ENCODE measurements around the gene MYL7.
"Not testable (repeated sequence)": the region's sequence is repeated elsewhere in the genome, so short reads cannot be mapped to it uniquely, and the experiment has no call there.

The MYL7 gene

DNA sequence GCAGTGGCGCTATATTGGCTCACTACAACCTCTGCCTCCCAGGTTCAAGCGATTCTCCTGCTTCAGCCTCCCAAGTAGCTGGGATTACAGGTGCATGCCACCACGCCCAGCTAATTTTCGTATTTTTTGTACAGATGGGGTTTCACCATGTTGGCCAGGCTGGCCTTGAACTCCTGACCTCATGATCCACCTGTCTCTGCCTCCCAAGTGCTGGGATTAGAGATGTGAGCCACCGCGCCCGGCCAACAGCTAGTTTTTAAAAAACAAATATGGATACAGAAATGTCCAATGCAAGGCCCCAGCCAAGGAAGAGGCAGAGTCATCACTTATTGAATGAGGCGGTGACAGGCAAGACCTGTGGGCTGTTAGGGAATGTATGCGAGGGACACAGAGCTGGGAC is 30.8 kb upstream of the MYL7 start:
- DNase-seq, result not testable (repeated sequence)

DNA sequence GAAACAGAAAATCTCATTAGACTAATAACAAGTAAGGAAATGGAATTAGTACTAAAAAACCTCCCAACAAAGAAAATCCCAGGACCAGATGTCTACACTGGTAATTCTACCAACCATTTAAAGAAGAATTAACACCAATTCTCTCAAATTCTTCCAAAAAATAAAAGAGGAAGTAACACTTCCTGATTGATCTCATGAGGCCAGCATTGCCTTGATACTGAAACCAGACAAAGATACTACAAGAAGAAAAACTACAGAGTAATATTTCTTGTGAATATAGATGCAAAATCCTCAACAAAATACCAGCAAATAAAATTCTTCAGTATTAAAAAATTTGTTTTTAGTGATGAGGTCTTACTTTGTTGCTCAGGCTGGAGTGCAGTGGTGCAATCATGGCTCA is 26.8 kb upstream of the MYL7 start:
- peak; percentile 64 to 72 for DNase-seq

- no peak for DNase-seq
Measured at GRCh38 chr7:44163591-44163990, 22.5 kb upstream of the MYL7 start.

DNA sequence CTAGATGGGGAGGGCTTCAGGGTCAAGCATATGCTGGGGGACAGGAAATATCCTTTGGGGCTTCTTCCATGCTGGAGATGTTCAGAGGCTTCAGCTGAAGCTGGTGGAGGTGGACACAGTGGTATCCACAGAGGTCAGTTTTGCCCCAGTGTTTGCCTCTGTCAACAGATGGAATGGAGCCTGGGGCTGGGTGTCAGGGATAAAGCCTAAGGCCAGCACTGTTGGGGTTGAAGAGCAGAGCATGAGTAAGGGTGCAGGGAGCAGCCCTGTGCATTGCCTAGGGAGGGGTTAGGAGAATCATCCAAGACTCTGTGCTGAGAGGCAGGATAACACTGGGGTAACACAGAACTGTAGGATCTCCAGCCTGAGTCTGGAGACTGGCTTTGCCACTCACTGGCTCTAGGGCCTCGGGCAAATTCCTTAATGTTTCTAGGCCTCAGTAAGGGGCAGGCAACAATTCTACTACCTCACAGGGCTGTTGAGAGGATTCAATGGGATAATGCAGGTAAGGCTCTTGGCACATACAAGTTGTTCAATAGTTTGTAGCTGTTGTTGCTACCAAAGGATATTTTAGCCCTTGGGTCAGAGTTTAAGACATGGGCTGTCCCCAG is 21.8 kb upstream of the MYL7 start:
- DNase-seq, result no peak

DNA sequence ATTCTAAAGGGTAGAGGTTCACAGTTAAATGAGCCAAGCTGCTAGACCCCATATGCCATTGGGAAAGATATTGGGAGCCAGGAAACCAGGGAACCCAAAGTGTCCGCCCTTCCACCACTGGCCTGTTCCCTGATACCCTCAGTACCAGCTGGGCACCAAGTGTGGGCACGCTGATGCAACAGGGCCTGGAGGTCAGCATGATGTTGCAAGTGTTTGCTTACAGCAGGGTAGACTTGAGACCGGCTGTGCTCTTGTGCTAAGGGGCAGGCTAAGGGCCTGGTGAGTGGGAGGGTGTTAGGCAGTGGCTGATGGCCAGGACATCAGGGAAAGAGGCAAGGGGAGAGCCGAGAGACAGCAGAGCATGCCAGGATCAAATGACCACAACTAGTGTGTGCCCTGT is 21.0 kb upstream of the MYL7 start:
- DNase-seq, result no peak

GRCh38 chr7:44161371-44161770 is 20.2 kb upstream of the MYL7 start:
- DNase-seq, result no peak

DNA sequence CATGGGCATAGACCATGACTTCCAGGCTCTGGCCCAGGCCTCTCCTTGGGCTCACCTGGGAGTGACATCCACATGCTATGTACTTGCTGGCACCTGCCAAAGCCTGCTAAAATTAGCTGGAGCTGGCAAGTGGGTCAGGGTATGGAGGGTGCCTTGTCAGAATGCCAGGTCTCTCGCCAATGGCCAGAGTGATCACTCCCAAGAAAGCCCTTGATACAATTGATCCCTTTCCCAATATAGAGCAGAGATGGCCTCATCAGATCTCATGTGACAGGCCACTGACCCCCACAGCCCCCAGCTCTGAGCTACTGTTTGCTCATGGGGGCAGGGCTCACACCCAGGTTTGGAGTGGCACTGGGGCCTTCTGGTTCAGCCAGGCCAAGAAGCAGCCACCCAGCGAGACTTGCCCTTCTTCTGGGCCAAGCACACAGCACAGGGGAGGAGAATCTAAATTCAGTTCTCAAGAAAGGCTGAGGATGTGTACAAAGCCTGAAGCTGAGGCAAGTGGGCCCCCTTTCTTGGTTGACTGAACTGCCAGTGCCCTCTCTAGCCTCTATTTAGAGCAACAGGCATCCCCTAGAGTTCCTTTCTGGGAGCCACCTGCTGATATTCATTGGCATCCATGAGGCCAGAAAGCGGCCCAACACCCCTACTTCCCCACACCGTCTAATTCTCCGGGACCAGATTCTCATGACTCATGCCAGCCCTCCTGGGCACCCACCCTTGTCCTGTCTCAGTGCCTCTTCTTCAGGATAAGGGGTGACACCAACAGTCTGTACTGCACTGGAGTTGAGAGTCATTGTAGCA is 18.9 kb upstream of the MYL7 start:
- no peak for DNase-seq

DNA sequence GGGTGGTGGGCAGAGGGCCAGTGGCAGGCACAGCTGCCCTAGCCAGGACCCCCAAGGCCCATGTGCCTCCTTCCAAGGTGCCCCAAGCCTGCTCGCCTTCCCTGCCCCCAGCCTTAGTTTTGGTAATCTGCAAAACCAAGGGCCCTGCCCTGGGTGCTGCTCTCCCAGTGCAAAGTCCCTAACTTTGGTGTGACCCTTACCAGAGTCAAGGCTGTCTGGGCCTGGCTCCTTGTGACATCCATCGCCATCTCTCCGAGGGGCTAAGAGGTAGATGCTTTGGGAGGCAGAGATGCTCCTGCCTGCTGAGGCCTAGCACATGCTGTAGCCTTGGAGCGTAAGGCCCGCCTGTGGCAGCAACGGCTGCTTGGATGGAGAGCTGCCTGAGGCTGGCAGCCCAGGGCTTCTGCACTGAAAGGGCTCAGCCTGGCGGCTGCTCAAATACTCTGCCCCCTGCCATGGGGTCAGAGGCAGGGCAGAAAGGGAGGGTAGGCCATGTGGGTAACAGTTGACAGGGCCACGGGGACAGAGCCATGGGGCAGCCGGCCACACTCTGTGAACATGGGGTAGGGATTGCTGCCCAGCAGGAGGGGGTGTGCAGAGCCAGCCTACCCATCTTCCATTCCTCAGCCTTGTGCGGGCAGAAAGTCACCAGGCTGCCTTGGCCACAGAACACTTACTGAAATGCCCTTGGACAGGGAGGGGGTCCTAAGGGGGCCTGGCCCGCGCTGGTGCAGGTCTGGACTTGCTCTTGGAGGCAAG is 17.9 kb upstream of the MYL7 start:
- no peak for DNase-seq

DNA sequence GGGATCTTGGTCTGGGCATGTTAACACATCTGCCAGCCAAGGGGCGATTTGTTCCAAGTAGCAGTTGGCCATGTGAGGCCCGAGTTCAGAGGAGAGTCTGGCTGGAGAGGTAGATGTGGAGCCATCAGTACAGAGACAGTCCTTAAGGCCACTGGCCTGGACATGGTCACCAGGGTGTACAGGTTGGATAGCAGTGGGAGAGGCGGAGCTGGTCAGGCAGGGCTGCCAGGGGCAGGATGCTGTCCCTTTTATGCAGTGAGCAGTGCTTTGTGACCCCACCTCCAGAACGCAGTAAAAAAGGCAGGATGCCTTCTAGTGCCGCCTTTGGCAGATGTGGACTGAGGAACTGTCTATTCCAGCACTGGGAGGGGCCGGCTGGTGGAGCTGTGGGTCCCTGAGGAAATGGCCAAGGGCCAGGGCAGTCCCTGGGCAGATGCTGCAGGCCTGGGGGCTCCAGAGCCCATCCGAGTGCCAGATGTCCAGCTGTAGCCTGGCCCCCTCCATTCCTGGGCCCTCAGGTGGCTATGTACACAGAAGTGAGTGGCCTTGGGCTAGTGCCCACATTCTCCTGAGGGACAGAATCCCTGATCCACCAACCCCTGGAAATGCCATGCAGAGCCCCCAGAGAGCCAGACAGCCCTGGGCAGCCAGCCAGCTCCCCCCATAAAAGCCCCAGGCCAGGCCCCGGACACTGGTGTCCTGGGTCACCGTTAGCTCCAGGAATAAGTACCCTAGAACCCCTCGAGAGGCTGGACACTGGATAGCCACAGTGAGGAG is 17.2 kb upstream of the MYL7 start:
- no peak for DNase-seq

- DNase-seq, result no peak
Measured at GRCh38 chr7:44157116-44158080, 16.3 kb upstream of the MYL7 start.

- no peak for DNase-seq
Measured at GRCh38 chr7:44156453-44157010, 15.4 kb upstream of the MYL7 start.

- DNase-seq, result no peak
Measured at GRCh38 chr7:44155191-44156185, 14.4 kb upstream of the MYL7 start.

- DNase-seq, result no peak
Measured at GRCh38 chr7:44154703-44155102, 13.6 kb upstream of the MYL7 start.

- no peak for DNase-seq
Measured at GRCh38 chr7:44153948-44154335, 12.8 kb upstream of the MYL7 start.

GRCh38 chr7:44152971-44153947 is 12.1 kb upstream of the MYL7 start:
- no peak for DNase-seq

- no peak for DNase-seq
Measured at GRCh38 chr7:44151956-44152355, 10.8 kb upstream of the MYL7 start.

DNA sequence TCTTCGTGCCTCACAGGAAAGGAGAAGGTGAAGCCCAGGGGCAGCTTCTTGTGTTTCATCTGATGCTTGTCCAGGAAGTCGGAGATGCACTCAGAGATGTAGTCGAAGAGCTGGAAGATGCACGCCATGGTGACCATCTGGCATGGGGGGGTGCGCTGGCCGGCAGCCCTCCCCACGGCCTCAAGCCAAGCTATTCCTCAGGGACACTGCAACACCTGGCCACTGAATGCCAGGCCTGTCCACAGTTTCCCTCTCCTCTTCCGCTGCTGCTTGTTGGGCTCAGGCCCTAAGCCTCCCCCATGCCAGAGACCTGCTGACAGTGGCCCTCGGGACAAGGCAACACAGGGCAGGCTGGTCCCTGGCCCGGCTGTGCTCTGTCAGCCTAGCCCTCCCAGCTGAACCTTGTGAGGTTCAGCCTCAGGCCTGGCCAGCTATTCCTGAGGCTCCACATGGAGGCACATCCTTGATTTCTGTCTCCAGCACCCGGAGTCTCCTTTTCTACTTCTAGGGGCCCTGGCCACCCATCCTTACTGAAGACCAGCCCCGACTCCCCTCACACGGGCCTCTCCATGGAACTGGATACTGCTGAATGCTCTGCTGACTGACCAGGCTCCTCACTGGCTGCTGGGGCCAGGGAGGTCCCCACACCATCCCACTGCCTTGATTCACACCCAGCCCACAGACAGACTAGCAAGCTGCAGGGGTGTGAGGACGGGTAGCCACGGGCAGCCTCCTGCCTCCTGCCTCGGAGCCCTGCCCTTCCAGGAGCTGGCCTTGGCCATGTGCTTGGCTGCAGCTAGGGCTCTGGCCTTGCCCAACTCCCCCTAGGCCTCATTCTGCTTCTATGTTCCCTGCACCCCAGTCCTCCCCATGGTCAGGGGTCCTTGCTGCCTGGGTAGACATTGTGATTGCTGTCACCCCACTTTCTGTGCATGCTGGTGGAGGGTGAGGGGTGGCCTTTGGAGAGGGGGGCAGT is 10.1 kb upstream of the MYL7 start:
- DNase-seq, result no peak

- DNase-seq, result no peak
Measured at GRCh38 chr7:44150466-44150832, 9.3 kb upstream of the MYL7 start.
